IPS-18a (cell line): ENCODE results near the gene GFI1B.

Source experiments
- H3K27ac ChIP-seq: one replicate; pipeline ENCODE4 v1.5.1; 2013; ENCODE audit warnings: low read length
- H3K27me3 ChIP-seq: one replicate; pipeline ENCODE4 v1.6.1; 2013; ENCODE audit warnings: mild to moderate bottlenecking, low read length; ENCODE audit not compliant: control insufficient read depth, insufficient read depth
- H3K36me3 ChIP-seq: one replicate; pipeline ENCODE4 v1.6.1; 2013; ENCODE audit warnings: low read depth, low read length; ENCODE audit not compliant: control insufficient read depth
- H3K4me1 ChIP-seq: one replicate; pipeline ENCODE4 v1.6.1; 2013; ENCODE audit warnings: low read depth, low read length; ENCODE audit not compliant: control insufficient read depth
- H3K4me3 ChIP-seq: one replicate; pipeline ENCODE4 v1.5.1; 2013; ENCODE audit warnings: low read length
- H3K9ac ChIP-seq: one replicate; pipeline ENCODE4 v1.6.1; 2013; ENCODE audit warnings: mild to moderate bottlenecking, low read length, moderate library complexity
- H3K9me3 ChIP-seq: one replicate; pipeline ENCODE4 v1.6.1; 2013; ENCODE audit warnings: low read depth, low read length; ENCODE audit not compliant: control insufficient read depth

GFI1B gene

GRCh38 chr9:133004091-133004998 is 25.9 kb downstream of the GFI1B start:
- H3K9me3 ChIP-seq = no peaks in the 10 kb centered on the region
- H3K4me3 ChIP-seq = no peak overlapping the region
- H3K9ac ChIP-seq = no peak overlapping the region
- no peak overlapping the region for H3K27ac ChIP-seq
- peaks cover 14% of the 10 kb centered on the region for H3K4me1 ChIP-seq
- no peaks in the 10 kb centered on the region for H3K36me3 ChIP-seq
- peaks cover 28% of the 10 kb centered on the region for H3K27me3 ChIP-seq

- Histone ChIP-seq H3K27me3 (peaks cover 28% of the 10 kb centered on the region), H3K27ac (no peak overlapping the region), H3K36me3 (no peaks in the 10 kb centered on the region), H3K4me1 (peaks cover 14% of the 10 kb centered on the region), H3K4me3 (no peak overlapping the region), H3K9ac (no peak overlapping the region), H3K9me3 (no peaks in the 10 kb centered on the region)
Measured at GRCh38 chr9:133004999-133005760, 26.7 kb downstream of the GFI1B start.

GRCh38 chr9:133005957-133006356 is 27.5 kb downstream of the GFI1B start:
- Histone ChIP-seq H3K4me3 (no peak overlapping the region), H3K9me3 (no peaks in the 10 kb centered on the region), H3K27ac (no peak overlapping the region), H3K4me1 (peaks cover 14% of the 10 kb centered on the region), H3K9ac (no peak overlapping the region), H3K27me3 (peaks cover 28% of the 10 kb centered on the region), H3K36me3 (no peaks in the 10 kb centered on the region)

GRCh38 chr9:133006731-133007352 is 28.3 kb downstream of the GFI1B start:
- Histone ChIP-seq H3K9ac (no peak overlapping the region), H3K4me1 (peaks cover 14% of the 10 kb centered on the region), H3K9me3 (no peaks in the 10 kb centered on the region), H3K4me3 (no peak overlapping the region), H3K27ac (no peak overlapping the region), H3K27me3 (peaks cover 28% of the 10 kb centered on the region), H3K36me3 (no peaks in the 10 kb centered on the region)

- peaks cover 10% of the 10 kb centered on the region for H3K4me1 ChIP-seq
- no peak overlapping the region for H3K9ac ChIP-seq
- H3K27ac ChIP-seq = no peak overlapping the region
- H3K9me3 ChIP-seq = no peaks in the 10 kb centered on the region
- H3K4me3 ChIP-seq = no peak overlapping the region
- H3K36me3 ChIP-seq = no peaks in the 10 kb centered on the region
- peaks cover 12% of the 10 kb centered on the region for H3K27me3 ChIP-seq
Measured at GRCh38 chr9:133008406-133008805, 29.9 kb downstream of the GFI1B start.

- Histone ChIP-seq H3K9ac (no peak overlapping the region), H3K27ac (no peak overlapping the region), H3K4me3 (no peak overlapping the region), H3K36me3 (no peaks in the 10 kb centered on the region), H3K9me3 (no peaks in the 10 kb centered on the region), H3K4me1 (peaks cover 5% of the 10 kb centered on the region), H3K27me3 (peaks cover 8% of the 10 kb centered on the region)
Measured at GRCh38 chr9:133008824-133009223, 30.3 kb downstream of the GFI1B start.

GRCh38 chr9:133009906-133010582 is 31.6 kb downstream of the GFI1B start:
- H3K36me3 ChIP-seq = no peaks in the 10 kb centered on the region

GRCh38 chr9:133014696-133015095 is 36.2 kb downstream of the GFI1B start:
- H3K4me1 ChIP-seq = no peaks in the 10 kb centered on the region
- H3K27me3 ChIP-seq = peaks cover 4% of the 10 kb centered on the region
- H3K4me3 ChIP-seq = no peak overlapping the region
- H3K9ac ChIP-seq = no peak overlapping the region
- H3K27ac ChIP-seq = no peak overlapping the region
- no peaks in the 10 kb centered on the region for H3K9me3 ChIP-seq
- H3K36me3 ChIP-seq = no peaks in the 10 kb centered on the region

More at GRCh38 chr9:133009906-133010582, 31.6 kb downstream of the GFI1B start:
- no peak overlapping the region for H3K27ac ChIP-seq
- peaks cover 8% of the 10 kb centered on the region for H3K27me3 ChIP-seq
- H3K9me3 ChIP-seq = no peaks in the 10 kb centered on the region
- H3K4me3 ChIP-seq = no peak overlapping the region
- no peaks in the 10 kb centered on the region for H3K4me1 ChIP-seq
- no peak overlapping the region for H3K9ac ChIP-seq

GRCh38 chr9:133023117-133023890 is 44.8 kb downstream of the GFI1B start:
- H3K9me3 ChIP-seq = no peaks in the 10 kb centered on the region
- no peak overlapping the region for H3K4me3 ChIP-seq
- H3K27ac ChIP-seq = no peak overlapping the region
- H3K27me3 ChIP-seq = peaks cover 8% of the 10 kb centered on the region
- H3K9ac ChIP-seq = no peak overlapping the region
- no peaks in the 10 kb centered on the region for H3K4me1 ChIP-seq
- H3K36me3 ChIP-seq = no peaks in the 10 kb centered on the region

- H3K4me1 ChIP-seq = no peaks in the 10 kb centered on the region
Measured at GRCh38 chr9:133026426-133026825, 47.9 kb downstream of the GFI1B start.

More at GRCh38 chr9:133026426-133026825, 47.9 kb downstream of the GFI1B start:
- Histone ChIP-seq H3K9me3 (no peaks in the 10 kb centered on the region), H3K4me3 (no peak overlapping the region), H3K9ac (no peak overlapping the region), H3K36me3 (no peaks in the 10 kb centered on the region), H3K27me3 (peaks cover 8% of the 10 kb centered on the region), H3K27ac (no peak overlapping the region)
